GM12878 (cell line): ENCODE measurements around the gene RIPOR1. TPM values are rescaled to one million over a fixed set of nuclear protein-coding genes. Genes with fewer than 3 reads are reported as not detected.

Experiments used
- ATAC-seq: fragments of 200-7000 bp; cut with Tn5 transposase; 3 replicates; pipeline ENCODE4 v1.9.1; 2020; ENCODE audit warnings: mild to moderate bottlenecking, moderate library complexity
- BruUV-seq: library from RNA; stranded (reverse); fragments of 400-500 nt; replicated peaks from 2 replicates; lab custom pipeline; 2021; lab: Mats Ljungman, UMichigan
- CTCF ChIA-PET: fragments of 300-600 bp; sonication (Branson Sonifier 250); formaldehyde crosslinking; extraction: SDS; loops from one replicate; lab custom pipeline; 2021; ENCODE audit warnings: inconsistent platforms; lab: Yijun Ruan, JAX
- POLR2A ChIA-PET: fragments of 350-600 bp; formaldehyde crosslinking; extraction: SDS; loops from one replicate; lab custom pipeline; 2021; ENCODE audit warnings: inconsistent platforms; lab: Charles Lee
- RAD21 ChIA-PET: fragments of 300-600 bp; sonication (Branson Sonifier 250); formaldehyde crosslinking; loops from one replicate; lab custom pipeline; 2023; ENCODE audit warnings: antibody characterized with exemption; ENCODE audit not compliant: unreplicated experiment; lab: Charles Lee
- SMC1A ChIA-PET: fragments of 300-600 bp; sonication (Branson Sonifier 250); formaldehyde crosslinking; loops from one replicate; lab custom pipeline; 2023; ENCODE audit not compliant: unreplicated experiment, uncharacterized antibody; lab: Charles Lee
- DNase-seq: peaks from one replicate; pipeline ENCODE4 v3.0.0-alpha.2; 2011; ENCODE audit warnings: low read depth, low spot score
- FAIRE-seq: peaks from 3 replicates; lab custom pipeline; 2011; peaks lifted over from hg19 to GRCh38; lab: Jason Lieb, UNC
- H2AFZ ChIP-seq: 2 replicates; pipeline ENCODE4 v1.6.0; 2011; ENCODE audit warnings: low read depth, low read length, control low read depth; ENCODE audit not compliant: control insufficient read depth
- H3K27ac ChIP-seq: 2 replicates; pipeline ENCODE4 v1.5.1; 2011; ENCODE audit warnings: control low read depth; ENCODE audit not compliant: control insufficient read depth, insufficient read depth
- H3K27me3 ChIP-seq, 2 experiments: replicated peaks in 1 of 2; 2 replicates each; pipeline versions ENCODE4 v1.6.0 to v1.6.1; 2011; ENCODE audit warnings: low read length in 1 of 2; ENCODE audit not compliant: control insufficient read depth in 2 of 2, insufficient read depth in 2 of 2
- H3K36me3 ChIP-seq, 2 experiments: 2 replicates each; pipeline ENCODE4 v1.5.1; 2011; ENCODE audit warnings: low read length in 1 of 2; ENCODE audit not compliant: control insufficient read depth in 2 of 2, insufficient read depth in 2 of 2
- H3K4me1 ChIP-seq: 2 replicates; pipeline ENCODE4 v1.6.1; 2011; ENCODE audit warnings: mild to moderate bottlenecking, low read length, moderate library complexity, mixed read lengths; ENCODE audit not compliant: control insufficient read depth, insufficient read depth
- H3K4me2 ChIP-seq: 2 replicates; pipeline ENCODE4 v1.6.0; 2011; ENCODE audit warnings: control low read depth; ENCODE audit not compliant: control insufficient read depth, insufficient read depth
- H3K4me3 ChIP-seq: fragments of 200-600 bp; sonication (generic); 2 replicates; pipeline ENCODE4 v1.5.1; 2016
- H3K79me2 ChIP-seq: 2 replicates; pipeline ENCODE4 v1.6.0; 2011; ENCODE audit warnings: low read length; ENCODE audit not compliant: control insufficient read depth, insufficient read depth
- H3K9ac ChIP-seq: 2 replicates; pipeline ENCODE4 v1.8.0; 2011; ENCODE audit warnings: low read length, control low read depth, mixed read lengths; ENCODE audit not compliant: control insufficient read depth, insufficient read depth
- H3K9me3 ChIP-seq: replicated peaks from 3 replicates; pipeline ENCODE4 v1.5.1; 2011; ENCODE audit warnings: mild to moderate bottlenecking, low read length; ENCODE audit not compliant: control insufficient read depth, insufficient read depth
- H4K20me1 ChIP-seq: 2 replicates; pipeline ENCODE4 v1.6.0; 2011; ENCODE audit not compliant: control insufficient read depth, insufficient read depth
- CEBPZ ChIP-seq: fragments of 150-350 bp; IDR thresholded peaks from 2 replicates; pipeline ENCODE4 v1.6.1; 2016; ENCODE audit warnings: low read depth, low read length
- FOXK2 ChIP-seq: fragments of 450-650 bp; IDR thresholded peaks from 2 replicates; pipeline ENCODE4 v1.6.1; 2017; ENCODE audit warnings: mild to moderate bottlenecking, moderate library complexity
- HCFC1 ChIP-seq: fragments of 150-350 bp; IDR thresholded peaks from 2 replicates; pipeline ENCODE4 v1.6.1; 2014; ENCODE audit warnings: low read length
- MYB ChIP-seq: fragments of 150-350 bp; IDR thresholded peaks from 2 replicates; pipeline ENCODE4 v1.6.1; 2014; ENCODE audit warnings: mild to moderate bottlenecking, low read depth, low read length, borderline replicate concordance
- SMAD1 ChIP-seq: fragments of 450-650 bp; IDR thresholded peaks from 2 replicates; pipeline ENCODE4 v1.6.1; 2018; ENCODE audit warnings: mild to moderate bottlenecking, low read depth; ENCODE audit not compliant: partially characterized antibody
- SREBF1 ChIP-seq: IDR thresholded peaks from 2 replicates; pipeline ENCODE4 v1.6.1; 2012; ENCODE audit warnings: mild to moderate bottlenecking, low read length
- ZBTB11 ChIP-seq: fragments of 450-650 bp; formaldehyde crosslinking; IDR thresholded peaks from 2 replicates; pipeline ENCODE4 v1.5.0; 2022; ENCODE audit warnings: mild to moderate bottlenecking, missing genetic modification characterization
- ZBTB40 ChIP-seq: fragments of 450-650 bp; IDR thresholded peaks from 2 replicates; pipeline ENCODE4 v1.6.1; 2016; ENCODE audit warnings: mild to moderate bottlenecking, moderate library complexity, borderline replicate concordance
- ZZZ3 ChIP-seq: IDR thresholded peaks from 2 replicates; pipeline ENCODE4 v1.6.1; 2011; ENCODE audit warnings: low read depth; ENCODE audit not compliant: control insufficient read depth, insufficient read length
- WGBS: methylation state at CpG from one replicate; pipeline ENCODE4 v1.1.6; 2016; ENCODE audit warnings: low lambda C conversion rate; ENCODE audit not compliant: insufficient replicate concordance, insufficient coverage; ENCODE audit errors: missing lambda C conversion rate; 5-methylcytosine and 5-hydroxymethylcytosine counted together
- in situ Hi-C: fragments of 300-500 bp; cut with MboI; formaldehyde crosslinking; loops from 9 replicates; pipeline ENCODE4 v1.14.3; 2018; ENCODE audit warnings: mixed read lengths
- intact Hi-C: fragments of 100-400 bp; cut with micrococcal nuclease; formaldehyde crosslinking; loops from one replicate; pipeline ENCODE4 v1.14.2; 2022; ENCODE audit not compliant: unreplicated experiment
- polyA plus RNA-seq, 11 experiments: library from polyadenylated mRNA; depleted of rRNA in 4 of 11; unstranded in 6 of 11; stranded (reverse) in 5 of 11; fragments of >200 nt; fragmentation: Nextera tagmentation in 4 of 11; fragmentation: Illumina TruSeq in 1 of 11; extraction: Ambion mirVana in 4 of 11; extraction: Trizol in 1 of 11; gene quantifications; 1 replicate in 1 of 11; 2 replicates in 10 of 11; pipeline versions ENCODE4 v1.2.1 to v1.2.3, GENCODE V29; 2011 to 2016; ENCODE audit warnings: inconsistent platforms in 2 of 11, missing spikeins in 2 of 11, low read depth in 1 of 11
- total RNA-seq, 4 experiments: library from RNA; depleted of rRNA in 3 of 4; stranded (reverse); fragments of >200 nt in 3 of 4; fragmentation: Illumina TruSeq in 1 of 4; extraction: Trizol in 1 of 4; gene quantifications; 2 replicates each; pipeline versions ENCODE4 v1.2.1 to v1.2.3, GENCODE V29; 2013 to 2021

RIPOR1 gene
- total and polyA plus RNA-seq, 10 of the 15 experiments (the other 5 are each of a cell fraction or from before 2014, with no cell fraction given) = 0.13 to 28.5 (median 7.0) TPM

GRCh38 chr16:67490335-67491096 is 38.1 kb upstream of the RIPOR1 start:
- intact Hi-C loops = loop anchor here (5.0 kb wide), 1 partner anchor 177 kb away; the partner anchor contains the start of genes C16orf86 and ENKD1
- 0 out of 3 replicates have a peak, but pooled peaks cover 1% of the 10 kb centered on the region for H3K9me3 ChIP-seq
- ChIA-PET RAD21 (interaction anchor here (0.9 to 12.3 kb wide), 6 partner anchors 9 to 230 kb away, joined by 3 to 172 read pairs (median 6); partner anchors contain the start of genes AGRP and ATP6V0D1), POLR2A (interaction anchor here (0.6 to 3.6 kb wide), 6 partner anchors 10 to 550 kb away, joined by 3 to 42 read pairs (median 3); partner anchors contain the start of gene ATP6V0D1), SMC1A (interaction anchor here (0.9 to 6.2 kb wide), 12 partner anchors 8 to 155 kb away, joined by 3 to 92 read pairs (median 6); partner anchors contain the start of genes ATP6V0D1 and CARMIL2)
- H3K4me2 ChIP-seq = no peak overlapping the region
- FAIRE-seq = no peak
- no peaks in the 10 kb centered on the region for H3K27me3 ChIP-seq
- H3K27ac ChIP-seq = no peak overlapping the region
- H2AFZ ChIP-seq = no peak overlapping the region
- no peak overlapping the region for H3K4me3 ChIP-seq
- TF ChIP-seq ZBTB40 (no peak), FOXK2 (no peak), CEBPZ (no peak), SMAD1 (no peak), MYB (no peak), ZZZ3 (no peak), ZBTB11 (no peak), HCFC1 (no peak), SREBF1 (no peak)
- TF ChIP-seq, all 136 proteins: peak for 0
- CTCF ChIA-PET = interaction anchor here (0.6 to 15.3 kb wide), 8 partner anchors 9 to 627 kb away, joined by 3 to 453 read pairs (median 10); partner anchors contain the start of genes ATP6V0D1, CARMIL2 and CTCF
- Histone ChIP-seq H3K9ac (no peak overlapping the region), H3K79me2 (no peaks in the 10 kb centered on the region), H4K20me1 (no peaks in the 10 kb centered on the region), H3K36me3 (0 out of 4 replicates have a peak, but pooled peaks cover 0 to 3% of the 10 kb centered on the region in 2 experiments), H3K4me1 (peaks cover 12% of the 10 kb centered on the region)
- 89% methylated on average over 8 of the region's 8 CpGs for WGBS
- no TSS peak for BruUV-seq
- in situ Hi-C loops = no loop called here
- ATAC-seq = no peak
- DNase-seq = no peak
